ENCODE results near the gene ACY1. TPM values are rescaled to one million over a fixed set of nuclear protein-coding genes. Genes with fewer than 3 reads are reported as not detected.

ACY1 gene
- total and polyA plus RNA-seq, 2 of the 13 experiments (the other 11 are each of a cell fraction or from before 2014, with no cell fraction given): 113 to 162 TPM

DNA sequence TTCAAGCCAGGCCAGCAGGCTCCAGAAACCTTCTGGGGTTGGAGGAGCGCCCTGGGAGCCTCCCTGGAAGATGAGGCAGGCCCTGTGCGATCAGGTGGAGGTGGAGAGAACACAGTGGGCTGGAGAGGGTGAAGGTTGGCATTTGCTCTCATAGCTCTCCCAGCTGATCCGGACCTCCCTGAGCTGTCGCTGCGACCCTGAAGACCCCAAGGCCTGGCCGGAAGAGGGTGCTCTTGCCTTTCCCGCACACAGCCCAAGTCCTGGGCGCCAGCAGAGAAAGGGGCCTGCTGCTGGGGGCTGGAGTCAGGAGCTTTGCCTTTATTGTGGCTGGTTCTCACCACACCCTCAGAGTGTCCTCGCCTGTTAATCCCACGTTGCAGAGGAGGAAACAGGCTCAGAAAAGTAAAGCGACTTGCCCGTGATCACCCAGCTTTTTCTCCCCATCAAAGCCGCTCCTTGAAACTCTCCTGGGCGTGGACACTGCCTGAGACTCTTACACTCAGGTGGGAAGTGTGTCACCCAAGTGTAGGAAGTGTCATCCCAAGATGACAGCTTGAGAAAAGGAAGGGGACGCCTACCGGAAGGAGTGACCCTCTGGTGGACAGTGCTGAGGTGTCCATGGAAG is 20.9 kb downstream of the ACY1 start (continued):
- TF ChIP-seq, protein P1, sequence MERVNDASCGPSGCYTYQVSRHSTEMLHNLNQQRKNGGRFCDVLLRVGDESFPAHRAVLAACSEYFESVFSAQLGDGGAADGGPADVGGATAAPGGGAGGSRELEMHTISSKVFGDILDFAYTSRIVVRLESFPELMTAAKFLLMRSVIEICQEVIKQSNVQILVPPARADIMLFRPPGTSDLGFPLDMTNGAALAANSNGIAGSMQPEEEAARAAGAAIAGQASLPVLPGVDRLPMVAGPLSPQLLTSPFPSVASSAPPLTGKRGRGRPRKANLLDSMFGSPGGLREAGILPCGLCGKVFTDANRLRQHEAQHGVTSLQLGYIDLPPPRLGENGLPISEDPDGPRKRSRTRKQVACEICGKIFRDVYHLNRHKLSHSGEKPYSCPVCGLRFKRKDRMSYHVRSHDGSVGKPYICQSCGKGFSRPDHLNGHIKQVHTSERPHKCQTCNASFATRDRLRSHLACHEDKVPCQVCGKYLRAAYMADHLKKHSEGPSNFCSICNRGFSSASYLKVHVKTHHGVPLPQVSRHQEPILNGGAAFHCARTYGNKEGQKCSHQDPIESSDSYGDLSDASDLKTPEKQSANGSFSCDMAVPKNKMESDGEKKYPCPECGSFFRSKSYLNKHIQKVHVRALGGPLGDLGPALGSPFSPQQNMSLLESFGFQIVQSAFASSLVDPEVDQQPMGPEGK (CRISPR knock-in tag; IDR thresholded peaks at IDR 0.05): peak; percentile 45; the same call in 1 of the 2 replicates
- TF ChIP-seq, protein P2, sequence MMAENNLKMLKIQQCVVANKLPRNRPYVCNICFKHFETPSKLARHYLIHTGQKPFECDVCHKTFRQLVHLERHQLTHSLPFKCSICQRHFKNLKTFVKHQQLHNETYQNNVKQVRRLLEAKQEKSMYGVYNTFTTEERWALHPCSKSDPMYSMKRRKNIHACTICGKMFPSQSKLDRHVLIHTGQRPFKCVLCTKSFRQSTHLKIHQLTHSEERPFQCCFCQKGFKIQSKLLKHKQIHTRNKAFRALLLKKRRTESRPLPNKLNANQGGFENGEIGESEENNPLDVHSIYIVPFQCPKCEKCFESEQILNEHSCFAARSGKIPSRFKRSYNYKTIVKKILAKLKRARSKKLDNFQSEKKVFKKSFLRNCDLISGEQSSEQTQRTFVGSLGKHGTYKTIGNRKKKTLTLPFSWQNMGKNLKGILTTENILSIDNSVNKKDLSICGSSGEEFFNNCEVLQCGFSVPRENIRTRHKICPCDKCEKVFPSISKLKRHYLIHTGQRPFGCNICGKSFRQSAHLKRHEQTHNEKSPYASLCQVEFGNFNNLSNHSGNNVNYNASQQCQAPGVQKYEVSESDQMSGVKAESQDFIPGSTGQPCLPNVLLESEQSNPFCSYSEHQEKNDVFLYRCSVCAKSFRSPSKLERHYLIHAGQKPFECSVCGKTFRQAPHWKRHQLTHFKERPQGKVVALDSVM (CRISPR knock-in tag; IDR thresholded peaks at IDR 0.05): no peak
- TF ChIP-seq, protein P3, sequence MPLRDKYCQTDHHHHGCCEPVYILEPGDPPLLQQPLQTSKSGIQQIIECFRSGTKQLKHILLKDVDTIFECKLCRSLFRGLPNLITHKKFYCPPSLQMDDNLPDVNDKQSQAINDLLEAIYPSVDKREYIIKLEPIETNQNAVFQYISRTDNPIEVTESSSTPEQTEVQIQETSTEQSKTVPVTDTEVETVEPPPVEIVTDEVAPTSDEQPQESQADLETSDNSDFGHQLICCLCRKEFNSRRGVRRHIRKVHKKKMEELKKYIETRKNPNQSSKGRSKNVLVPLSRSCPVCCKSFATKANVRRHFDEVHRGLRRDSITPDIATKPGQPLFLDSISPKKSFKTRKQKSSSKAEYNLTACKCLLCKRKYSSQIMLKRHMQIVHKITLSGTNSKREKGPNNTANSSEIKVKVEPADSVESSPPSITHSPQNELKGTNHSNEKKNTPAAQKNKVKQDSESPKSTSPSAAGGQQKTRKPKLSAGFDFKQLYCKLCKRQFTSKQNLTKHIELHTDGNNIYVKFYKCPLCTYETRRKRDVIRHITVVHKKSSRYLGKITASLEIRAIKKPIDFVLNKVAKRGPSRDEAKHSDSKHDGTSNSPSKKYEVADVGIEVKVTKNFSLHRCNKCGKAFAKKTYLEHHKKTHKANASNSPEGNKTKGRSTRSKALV (CRISPR knock-in tag; IDR thresholded peaks at IDR 0.05): no peak
- TF ChIP-seq PITX1 (CRISPR knock-in tag; IDR thresholded peaks at IDR 0.05): no peak
- TF ChIP-seq, protein P4, sequence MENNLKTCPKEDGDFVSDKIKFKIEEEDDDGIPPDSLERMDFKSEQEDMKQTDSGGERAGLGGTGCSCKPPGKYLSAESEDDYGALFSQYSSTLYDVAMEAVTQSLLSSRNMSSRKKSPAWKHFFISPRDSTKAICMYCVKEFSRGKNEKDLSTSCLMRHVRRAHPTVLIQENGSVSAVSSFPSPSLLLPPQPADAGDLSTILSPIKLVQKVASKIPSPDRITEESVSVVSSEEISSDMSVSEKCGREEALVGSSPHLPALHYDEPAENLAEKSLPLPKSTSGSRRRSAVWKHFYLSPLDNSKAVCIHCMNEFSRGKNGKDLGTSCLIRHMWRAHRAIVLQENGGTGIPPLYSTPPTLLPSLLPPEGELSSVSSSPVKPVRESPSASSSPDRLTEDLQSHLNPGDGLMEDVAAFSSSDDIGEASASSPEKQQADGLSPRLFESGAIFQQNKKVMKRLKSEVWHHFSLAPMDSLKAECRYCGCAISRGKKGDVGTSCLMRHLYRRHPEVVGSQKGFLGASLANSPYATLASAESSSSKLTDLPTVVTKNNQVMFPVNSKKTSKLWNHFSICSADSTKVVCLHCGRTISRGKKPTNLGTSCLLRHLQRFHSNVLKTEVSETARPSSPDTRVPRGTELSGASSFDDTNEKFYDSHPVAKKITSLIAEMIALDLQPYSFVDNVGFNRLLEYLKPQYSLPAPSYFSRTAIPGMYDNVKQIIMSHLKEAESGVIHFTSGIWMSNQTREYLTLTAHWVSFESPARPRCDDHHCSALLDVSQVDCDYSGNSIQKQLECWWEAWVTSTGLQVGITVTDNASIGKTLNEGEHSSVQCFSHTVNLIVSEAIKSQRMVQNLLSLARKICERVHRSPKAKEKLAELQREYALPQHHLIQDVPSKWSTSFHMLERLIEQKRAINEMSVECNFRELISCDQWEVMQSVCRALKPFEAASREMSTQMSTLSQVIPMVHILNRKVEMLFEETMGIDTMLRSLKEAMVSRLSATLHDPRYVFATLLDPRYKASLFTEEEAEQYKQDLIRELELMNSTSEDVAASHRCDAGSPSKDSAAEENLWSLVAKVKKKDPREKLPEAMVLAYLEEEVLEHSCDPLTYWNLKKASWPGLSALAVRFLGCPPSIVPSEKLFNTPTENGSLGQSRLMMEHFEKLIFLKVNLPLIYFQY (CRISPR knock-in tag; IDR thresholded peaks at IDR 0.05; ENCODE audit: borderline replicate concordance): no peak
- TF ChIP-seq ZBTB7A (CRISPR knock-in tag; IDR thresholded peaks at IDR 0.05): peak; percentile 73
- TF ChIP-seq ZNF124 (CRISPR knock-in tag; IDR thresholded peaks at IDR 0.05): no peak
- no peak for TF ChIP-seq BORCS8-MEF2B (CRISPR knock-in tag; IDR thresholded peaks at IDR 0.05)
- TF ChIP-seq ZNF251 (CRISPR knock-in tag; IDR thresholded peaks at IDR 0.05): no peak
- no peak for TF ChIP-seq PTBP1 (IDR thresholded peaks at IDR 0.05; ENCODE audit: low read depth, low read length, poor library complexity, severe bottlenecking)
- TF ChIP-seq GABPB1 (CRISPR knock-in tag; IDR thresholded peaks at IDR 0.05): peak; percentile 22; the same call in 1 of the 2 replicates
- TF ChIP-seq FOXA3 (CRISPR knock-in tag; IDR thresholded peaks at IDR 0.05): no peak
- no peak for TF ChIP-seq TP53 (CRISPR knock-in tag; conservative IDR thresholded peaks at IDR 0.05)
- TF ChIP-seq MIER3 (CRISPR knock-in tag; IDR thresholded peaks at IDR 0.05; ENCODE audit: borderline replicate concordance): 0 out of 2 replicates have a peak, but pooled peaks have one; percentile 34
- TF ChIP-seq, protein P5, sequence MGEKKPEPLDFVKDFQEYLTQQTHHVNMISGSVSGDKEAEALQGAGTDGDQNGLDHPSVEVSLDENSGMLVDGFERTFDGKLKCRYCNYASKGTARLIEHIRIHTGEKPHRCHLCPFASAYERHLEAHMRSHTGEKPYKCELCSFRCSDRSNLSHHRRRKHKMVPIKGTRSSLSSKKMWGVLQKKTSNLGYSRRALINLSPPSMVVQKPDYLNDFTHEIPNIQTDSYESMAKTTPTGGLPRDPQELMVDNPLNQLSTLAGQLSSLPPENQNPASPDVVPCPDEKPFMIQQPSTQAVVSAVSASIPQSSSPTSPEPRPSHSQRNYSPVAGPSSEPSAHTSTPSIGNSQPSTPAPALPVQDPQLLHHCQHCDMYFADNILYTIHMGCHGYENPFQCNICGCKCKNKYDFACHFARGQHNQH (CRISPR knock-in tag; IDR thresholded peaks at IDR 0.05): 0 out of 2 replicates have a peak, but pooled peaks have one; percentile 35
- TF ChIP-seq CBX5 (CRISPR knock-in tag; IDR thresholded peaks at IDR 0.05; ENCODE audit: borderline replicate concordance): no peak
- no peak for TF ChIP-seq ZNF552 (CRISPR knock-in tag; IDR thresholded peaks at IDR 0.05; ENCODE audit: borderline replicate concordance)

Data from HepG2 (cell line).